ENCODE results near the gene TP53I13. TPM values are rescaled to one million over a fixed set of nuclear protein-coding genes. Genes with fewer than 3 reads are reported as not detected.

TP53I13 gene
- polyA plus RNA-seq, 3 donors from 2014 or later = 41.6 to 50.5 (median 47.0) TPM

- Mint-ChIP-seq H3K36me3 (peaks cover 3 to 13% (median 4%) of the 10 kb centered on the region in 3 donors), H3K4me3 (no peak overlapping the region), H3K27ac (no peak overlapping the region), H3K9me3 (no peaks in the 10 kb centered on the region), H3K27me3 (ENCODE audit: low read depth in 3 of 3) (peaks cover 0 to 4% (median 3%) of the 10 kb centered on the region in 3 donors), H3K4me1 (peaks cover 9% of the 10 kb centered on the region in 2 donors)
- no peak for DNase-seq
These were observed 10.4 kb downstream of the TP53I13 start for GRCh38 chr17:29578626-29579485.

- H3K27ac Mint-ChIP-seq = peak overlapping the region; percentile 55 to 90 (median 64)
- H3K4me3 Mint-ChIP-seq = no peak overlapping the region
- H3K4me1 Mint-ChIP-seq = peaks cover 18 to 22% of the 10 kb centered on the region in 2 donors
- DNase-seq = peak; percentile 82 to 85 (median 83)
- H3K27me3 Mint-ChIP-seq (ENCODE audit: low read depth in 3 of 3) = peaks cover 0 to 4% (median 3%) of the 10 kb centered on the region in 3 donors
- H3K9me3 Mint-ChIP-seq = no peaks in the 10 kb centered on the region
- peaks cover 3 to 13% (median 4%) of the 10 kb centered on the region in 3 donors for H3K36me3 Mint-ChIP-seq
These were observed 11.6 kb downstream of the TP53I13 start for GRCh38 chr17:29579866-29580771.

GRCh38 chr17:29581583-29582253 lies 13.2 kb downstream of the TP53I13 start:
- Mint-ChIP-seq H3K9me3 (no peaks in the 10 kb centered on the region), H3K4me3 (no peak overlapping the region), H3K36me3 (peaks cover 3 to 13% (median 4%) of the 10 kb centered on the region in 3 donors), H3K27ac (no peak overlapping the region), H3K4me1 (peaks cover 30 to 38% of the 10 kb centered on the region in 2 donors), H3K27me3 (ENCODE audit: low read depth in 3 of 3) (peaks cover 0 to 3% (median 0%) of the 10 kb centered on the region in 3 donors)
- DNase-seq = no peak

- H3K9me3 Mint-ChIP-seq = no peaks in the 10 kb centered on the region
- no peak overlapping the region for H3K27ac Mint-ChIP-seq
- H3K4me3 Mint-ChIP-seq = no peak overlapping the region
- peaks cover 0 to 3% (median 0%) of the 10 kb centered on the region in 3 donors for H3K27me3 Mint-ChIP-seq (ENCODE audit: low read depth in 3 of 3)
- peaks cover 34 to 43% of the 10 kb centered on the region in 2 donors for H3K4me1 Mint-ChIP-seq
- no peak for DNase-seq
- peaks cover 3 to 13% (median 4%) of the 10 kb centered on the region in 3 donors for H3K36me3 Mint-ChIP-seq
These were observed 13.8 kb downstream of the TP53I13 start for GRCh38 chr17:29582254-29582765.

- DNase-seq = no peak
- H3K36me3 Mint-ChIP-seq = peaks cover 3 to 13% (median 4%) of the 10 kb centered on the region in 3 donors
- no peaks in the 10 kb centered on the region for H3K9me3 Mint-ChIP-seq
- H3K4me3 Mint-ChIP-seq = no peak overlapping the region
- H3K4me1 Mint-ChIP-seq = peaks cover 39 to 48% of the 10 kb centered on the region in 2 donors
- no peak overlapping the region for H3K27ac Mint-ChIP-seq
- H3K27me3 Mint-ChIP-seq (ENCODE audit: low read depth in 3 of 3) = peaks cover 0 to 3% (median 0%) of the 10 kb centered on the region in 3 donors
These were observed 14.3 kb downstream of the TP53I13 start for GRCh38 chr17:29582772-29583171.

GRCh38 chr17:29583324-29584248 lies 15.1 kb downstream of the TP53I13 start:
- Mint-ChIP-seq H3K27me3 (ENCODE audit: low read depth in 3 of 3) (peaks cover 0 to 5% (median 3%) of the 10 kb centered on the region in 3 donors), H3K4me3 (no peak overlapping the region), H3K4me1 (peaks cover 47 to 56% of the 10 kb centered on the region in 2 donors), H3K36me3 (peaks cover 3 to 13% (median 4%) of the 10 kb centered on the region in 3 donors), H3K9me3 (no peaks in the 10 kb centered on the region), H3K27ac (peak overlapping the region in 1 of 6 donors; percentile 43)
- no peak for DNase-seq

- peak overlapping the region in 2 of 6 donors; percentile 39 to 49 for H3K27ac Mint-ChIP-seq
- no peak overlapping the region for H3K4me3 Mint-ChIP-seq
- peaks cover 0 to 5% (median 4%) of the 10 kb centered on the region in 3 donors for H3K27me3 Mint-ChIP-seq (ENCODE audit: low read depth in 3 of 3)
- DNase-seq = no peak
- peaks cover 3 to 10% (median 4%) of the 10 kb centered on the region in 3 donors for H3K36me3 Mint-ChIP-seq
- peaks cover 48 to 56% of the 10 kb centered on the region in 2 donors for H3K4me1 Mint-ChIP-seq
- no peaks in the 10 kb centered on the region for H3K9me3 Mint-ChIP-seq
These were observed 16.1 kb downstream of the TP53I13 start for GRCh38 chr17:29584452-29585079.

- Mint-ChIP-seq H3K4me3 (no peak overlapping the region), H3K27me3 (ENCODE audit: low read depth in 3 of 3) (peaks cover 0 to 5% (median 4%) of the 10 kb centered on the region in 3 donors), H3K9me3 (no peaks in the 10 kb centered on the region), H3K36me3 (peaks cover 3 to 6% (median 3%) of the 10 kb centered on the region in 3 donors), H3K4me1 (peaks cover 50 to 59% of the 10 kb centered on the region in 2 donors), H3K27ac (no peak overlapping the region)
- no peak for DNase-seq
These were observed 16.7 kb downstream of the TP53I13 start for GRCh38 chr17:29585080-29585751.

- peak overlapping the region in 5 of 6 donors; percentile 60 to 90 (median 81) for H3K27ac Mint-ChIP-seq
- peak overlapping the region; percentile 87 to 93 (median 88) for H3K4me3 Mint-ChIP-seq
- H3K4me1 Mint-ChIP-seq = peaks cover 64 to 71% of the 10 kb centered on the region in 2 donors
- peaks cover 0 to 3% (median 0%) of the 10 kb centered on the region in 3 donors for H3K36me3 Mint-ChIP-seq
- DNase-seq = no peak
- no peaks in the 10 kb centered on the region for H3K9me3 Mint-ChIP-seq
- peaks cover 0 to 7% (median 5%) of the 10 kb centered on the region in 3 donors for H3K27me3 Mint-ChIP-seq (ENCODE audit: low read depth in 3 of 3)
These were observed 18.4 kb downstream of the TP53I13 start for GRCh38 chr17:29586676-29587469.

- Mint-ChIP-seq H3K27me3 (ENCODE audit: low read depth in 3 of 3) (peaks cover 0 to 7% (median 5%) of the 10 kb centered on the region in 3 donors), H3K4me1 (peaks cover 68 to 78% of the 10 kb centered on the region in 2 donors), H3K27ac (peak overlapping the region; percentile 72 to 94 (median 87)), H3K36me3 (no peaks in the 10 kb centered on the region), H3K9me3 (no peaks in the 10 kb centered on the region), H3K4me3 (peak overlapping the region; percentile 87 to 93 (median 88))
- no peak for DNase-seq
These were observed 19.1 kb downstream of the TP53I13 start for GRCh38 chr17:29587591-29587990.

Measured in immature natural killer cell (primary cell).